ENCODE data around the gene GRWD1. TPM values are rescaled to one million over a fixed set of nuclear protein-coding genes. Genes with fewer than 3 reads are reported as not detected.

Gene GRWD1
- 15.2 TPM for polyA plus RNA-seq (2013, experiment 1 of 2)
- 12.7 TPM for polyA plus RNA-seq (2013, experiment 2 of 2)

- Histone ChIP-seq H3K27ac (ENCODE audit: low read depth, low read length, severe bottlenecking) (peak within 1 kb of the TSS; percentile 68), H3K36me3 (ENCODE audit: control insufficient read depth, insufficient read depth, low read length) (peaks cover 39% of the 10 kb centered on the region), H3K4me3 (ENCODE audit: extremely low read depth, insufficient read depth, low read length, poor library complexity, severe bottlenecking) (peak within 1 kb of the TSS; percentile 97), H3K9me3 (ENCODE audit: control insufficient read depth, low read length) (no peaks in the 10 kb centered on the region), H3K4me1 (ENCODE audit: control insufficient read depth, insufficient read depth, low read length, poor library complexity, severe bottlenecking) (peaks cover 9% of the 10 kb centered on the region)
- WGBS, 2 experiments (ENCODE audit: insufficient coverage in 2 of 2): 0 to 1% methylated on average over 50 to 60 of the region's 61 CpGs
Measured at GRCh38 chr19:48445606-48446481, at the start of gene GRWD1. Gene GRWD1, plus strand, starts transcription at chr19:48445983. Its CDS starts 23 bp downstream, at chr19:48446006.

GRCh38 chr19:48396016-48396823 is 49.6 kb upstream of the GRWD1 start:
- peaks cover 30% of the 10 kb centered on the region for H3K4me1 ChIP-seq (ENCODE audit: control insufficient read depth, insufficient read depth, low read length, poor library complexity, severe bottlenecking)
- H3K36me3 ChIP-seq (ENCODE audit: control insufficient read depth, insufficient read depth, low read length): no peaks in the 10 kb centered on the region
- no peak overlapping the region for H3K4me3 ChIP-seq (ENCODE audit: extremely low read depth, insufficient read depth, low read length, poor library complexity, severe bottlenecking)
- 68 to 75% methylated on average over 14 to 21 of the region's 24 CpGs for WGBS, 2 experiments (ENCODE audit: insufficient coverage in 2 of 2)
- H3K9me3 ChIP-seq (ENCODE audit: control insufficient read depth, low read length): peaks cover 4% of the 10 kb centered on the region
- no peak overlapping the region for H3K27ac ChIP-seq (ENCODE audit: low read depth, low read length, severe bottlenecking)

- peaks cover 4% of the 10 kb centered on the region for H3K9me3 ChIP-seq (ENCODE audit: control insufficient read depth, low read length)
- H3K4me1 ChIP-seq (ENCODE audit: control insufficient read depth, insufficient read depth, low read length, poor library complexity, severe bottlenecking): peaks cover 30% of the 10 kb centered on the region
- H3K4me3 ChIP-seq (ENCODE audit: extremely low read depth, insufficient read depth, low read length, poor library complexity, severe bottlenecking): no peak overlapping the region
- 50 to 100% methylated on average over 1 of the region's 2 CpGs for WGBS, 2 experiments (ENCODE audit: insufficient coverage in 2 of 2)
- H3K36me3 ChIP-seq (ENCODE audit: control insufficient read depth, insufficient read depth, low read length): no peaks in the 10 kb centered on the region
- H3K27ac ChIP-seq (ENCODE audit: low read depth, low read length, severe bottlenecking): no peak overlapping the region
Measured at GRCh38 chr19:48396824-48397176, 49.0 kb upstream of the GRWD1 start.

GRCh38 chr19:48397263-48398101 is 48.3 kb upstream of the GRWD1 start:
- Histone ChIP-seq H3K9me3 (ENCODE audit: control insufficient read depth, low read length) (peaks cover 4% of the 10 kb centered on the region), H3K4me1 (ENCODE audit: control insufficient read depth, insufficient read depth, low read length, poor library complexity, severe bottlenecking) (peaks cover 29% of the 10 kb centered on the region), H3K4me3 (ENCODE audit: extremely low read depth, insufficient read depth, low read length, poor library complexity, severe bottlenecking) (peak overlapping the region; percentile 37), H3K36me3 (ENCODE audit: control insufficient read depth, insufficient read depth, low read length) (no peaks in the 10 kb centered on the region), H3K27ac (ENCODE audit: low read depth, low read length, severe bottlenecking) (no peak overlapping the region)
- WGBS, 2 experiments (ENCODE audit: insufficient coverage in 2 of 2): 69 to 75% methylated on average over 22 of the region's 22 CpGs

GRCh38 chr19:48398102-48398374 is 47.7 kb upstream of the GRWD1 start:
- Histone ChIP-seq H3K9me3 (ENCODE audit: control insufficient read depth, low read length) (peaks cover 4% of the 10 kb centered on the region), H3K4me1 (ENCODE audit: control insufficient read depth, insufficient read depth, low read length, poor library complexity, severe bottlenecking) (peaks cover 25% of the 10 kb centered on the region)
- 11 to 13% methylated on average over 15 to 17 of the region's 17 CpGs for WGBS, 2 experiments (ENCODE audit: insufficient coverage in 2 of 2)

GRCh38 chr19:48398375-48399235 is 47.2 kb upstream of the GRWD1 start:
- Histone ChIP-seq H3K4me3 (ENCODE audit: extremely low read depth, insufficient read depth, low read length, poor library complexity, severe bottlenecking) (peak overlapping the region; percentile 37), H3K9me3 (ENCODE audit: control insufficient read depth, low read length) (peaks cover 4% of the 10 kb centered on the region), H3K36me3 (ENCODE audit: control insufficient read depth, insufficient read depth, low read length) (no peaks in the 10 kb centered on the region), H3K4me1 (ENCODE audit: control insufficient read depth, insufficient read depth, low read length, poor library complexity, severe bottlenecking) (peaks cover 21% of the 10 kb centered on the region), H3K27ac (ENCODE audit: low read depth, low read length, severe bottlenecking) (peak overlapping the region; percentile 29)
- WGBS, 2 experiments (ENCODE audit: insufficient coverage in 2 of 2): 10 to 12% methylated on average over 42 to 66 of the region's 104 CpGs

More at GRCh38 chr19:48398102-48398374, 47.7 kb upstream of the GRWD1 start:
- H3K4me3 ChIP-seq (ENCODE audit: extremely low read depth, insufficient read depth, low read length, poor library complexity, severe bottlenecking): peak overlapping the region; percentile 37
- H3K36me3 ChIP-seq (ENCODE audit: control insufficient read depth, insufficient read depth, low read length): no peaks in the 10 kb centered on the region
- H3K27ac ChIP-seq (ENCODE audit: low read depth, low read length, severe bottlenecking): no peak overlapping the region

GRCh38 chr19:48400018-48400742 is 45.6 kb upstream of the GRWD1 start:
- H3K27ac ChIP-seq (ENCODE audit: low read depth, low read length, severe bottlenecking): peak overlapping the region; percentile 72
- no peaks in the 10 kb centered on the region for H3K36me3 ChIP-seq (ENCODE audit: control insufficient read depth, insufficient read depth, low read length)
- H3K4me1 ChIP-seq (ENCODE audit: control insufficient read depth, insufficient read depth, low read length, poor library complexity, severe bottlenecking): peaks cover 17% of the 10 kb centered on the region
- peaks cover 4% of the 10 kb centered on the region for H3K9me3 ChIP-seq (ENCODE audit: control insufficient read depth, low read length)
- 51 to 52% methylated on average over 13 to 14 of the region's 14 CpGs for WGBS, 2 experiments (ENCODE audit: insufficient coverage in 2 of 2)
- H3K4me3 ChIP-seq (ENCODE audit: extremely low read depth, insufficient read depth, low read length, poor library complexity, severe bottlenecking): no peak overlapping the region

- H3K9me3 ChIP-seq (ENCODE audit: control insufficient read depth, low read length): peaks cover 4% of the 10 kb centered on the region
- 82 to 94% methylated on average over 5 of the region's 5 CpGs for WGBS, 2 experiments (ENCODE audit: insufficient coverage in 2 of 2)
- no peak overlapping the region for H3K27ac ChIP-seq (ENCODE audit: low read depth, low read length, severe bottlenecking)
- H3K4me3 ChIP-seq (ENCODE audit: extremely low read depth, insufficient read depth, low read length, poor library complexity, severe bottlenecking): no peak overlapping the region
- H3K36me3 ChIP-seq (ENCODE audit: control insufficient read depth, insufficient read depth, low read length): no peaks in the 10 kb centered on the region
- H3K4me1 ChIP-seq (ENCODE audit: control insufficient read depth, insufficient read depth, low read length, poor library complexity, severe bottlenecking): peaks cover 9% of the 10 kb centered on the region
Measured at GRCh38 chr19:48401287-48401686, 44.5 kb upstream of the GRWD1 start.

GRCh38 chr19:48403606-48404005 is 42.2 kb upstream of the GRWD1 start:
- Histone ChIP-seq H3K9me3 (ENCODE audit: control insufficient read depth, low read length) (peaks cover 4% of the 10 kb centered on the region), H3K36me3 (ENCODE audit: control insufficient read depth, insufficient read depth, low read length) (no peaks in the 10 kb centered on the region), H3K27ac (ENCODE audit: low read depth, low read length, severe bottlenecking) (no peak overlapping the region), H3K4me1 (ENCODE audit: control insufficient read depth, insufficient read depth, low read length, poor library complexity, severe bottlenecking) (no peaks in the 10 kb centered on the region), H3K4me3 (ENCODE audit: extremely low read depth, insufficient read depth, low read length, poor library complexity, severe bottlenecking) (no peak overlapping the region)
- WGBS, 2 experiments (ENCODE audit: insufficient coverage in 2 of 2): 47 to 91% methylated on average over 1 to 3 of the region's 3 CpGs

Measured in mesodermal cell (in vitro differentiated cells).